ENCODE results near the gene PPP1R3E. TPM values are rescaled to one million over a fixed set of nuclear protein-coding genes. Genes with fewer than 3 reads are reported as not detected.
"Not testable (repeated sequence)": the region's sequence is repeated elsewhere in the genome, so short reads cannot be mapped to it uniquely, and the experiment has no call there.

The PPP1R3E gene
- total RNA-seq, 1 donor from 2014 or later = 10.8 TPM

DNA sequence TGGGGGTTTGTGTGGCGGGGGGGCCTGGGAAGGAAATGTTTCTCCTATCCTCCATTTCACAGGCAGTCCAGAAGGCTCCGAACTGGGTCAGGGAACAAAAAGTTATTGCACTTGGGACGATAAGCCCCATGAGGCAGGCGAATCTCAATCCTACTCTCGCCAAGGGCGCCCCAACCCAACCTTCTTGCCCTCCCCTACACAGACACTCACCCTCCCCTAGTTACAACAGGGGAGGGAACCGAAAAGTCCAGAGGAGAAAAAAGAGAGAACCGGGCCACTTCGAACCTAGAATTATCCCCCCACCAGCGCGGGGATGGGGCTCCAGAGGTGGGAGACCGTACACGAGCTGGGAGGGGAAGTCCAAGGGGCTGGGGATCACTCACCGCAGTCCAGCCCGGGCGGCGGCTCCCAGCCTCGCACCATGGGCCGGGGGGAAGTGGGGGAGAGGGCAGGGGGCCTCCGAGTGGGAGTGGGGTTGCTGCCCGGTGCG lies 17.1 kb downstream of the PPP1R3E start:
- peaks cover 6% of the 10 kb centered on the region for H3K27me3 Mint-ChIP-seq (ENCODE audit: unreplicated experiment)
- no peak overlapping the region for H3K27ac Mint-ChIP-seq (ENCODE audit: unreplicated experiment)
- H3K9me3 Mint-ChIP-seq (ENCODE audit: unreplicated experiment) = peaks cover 3% of the 10 kb centered on the region
- H3K36me3 Mint-ChIP-seq (ENCODE audit: unreplicated experiment) = no peaks in the 10 kb centered on the region
- TF ChIP-seq, protein P1, sequence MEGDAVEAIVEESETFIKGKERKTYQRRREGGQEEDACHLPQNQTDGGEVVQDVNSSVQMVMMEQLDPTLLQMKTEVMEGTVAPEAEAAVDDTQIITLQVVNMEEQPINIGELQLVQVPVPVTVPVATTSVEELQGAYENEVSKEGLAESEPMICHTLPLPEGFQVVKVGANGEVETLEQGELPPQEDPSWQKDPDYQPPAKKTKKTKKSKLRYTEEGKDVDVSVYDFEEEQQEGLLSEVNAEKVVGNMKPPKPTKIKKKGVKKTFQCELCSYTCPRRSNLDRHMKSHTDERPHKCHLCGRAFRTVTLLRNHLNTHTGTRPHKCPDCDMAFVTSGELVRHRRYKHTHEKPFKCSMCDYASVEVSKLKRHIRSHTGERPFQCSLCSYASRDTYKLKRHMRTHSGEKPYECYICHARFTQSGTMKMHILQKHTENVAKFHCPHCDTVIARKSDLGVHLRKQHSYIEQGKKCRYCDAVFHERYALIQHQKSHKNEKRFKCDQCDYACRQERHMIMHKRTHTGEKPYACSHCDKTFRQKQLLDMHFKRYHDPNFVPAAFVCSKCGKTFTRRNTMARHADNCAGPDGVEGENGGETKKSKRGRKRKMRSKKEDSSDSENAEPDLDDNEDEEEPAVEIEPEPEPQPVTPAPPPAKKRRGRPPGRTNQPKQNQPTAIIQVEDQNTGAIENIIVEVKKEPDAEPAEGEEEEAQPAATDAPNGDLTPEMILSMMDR (IDR thresholded peaks at IDR 0.05; ENCODE audit: partially characterized antibody, unreplicated experiment) = no peak
- H3K4me3 Mint-ChIP-seq (ENCODE audit: unreplicated experiment) = peak overlapping the region; percentile 93
- peaks cover 5% of the 10 kb centered on the region for H3K4me1 Mint-ChIP-seq (ENCODE audit: low read depth, unreplicated experiment)
- no peak for DNase-seq

GRCh38 chr14:23284654-23285529 lies 17.8 kb downstream of the PPP1R3E start:
- peaks cover 6% of the 10 kb centered on the region for H3K27me3 Mint-ChIP-seq (ENCODE audit: unreplicated experiment)
- TF ChIP-seq, protein P1 (IDR thresholded peaks at IDR 0.05; ENCODE audit: partially characterized antibody, unreplicated experiment) = no peak
- peaks cover 8% of the 10 kb centered on the region for H3K4me1 Mint-ChIP-seq (ENCODE audit: low read depth, unreplicated experiment)
- no peak overlapping the region for H3K27ac Mint-ChIP-seq (ENCODE audit: unreplicated experiment)
- H3K36me3 Mint-ChIP-seq (ENCODE audit: unreplicated experiment) = no peaks in the 10 kb centered on the region
- peak overlapping the region; percentile 93 for H3K4me3 Mint-ChIP-seq (ENCODE audit: unreplicated experiment)
- DNase-seq = no peak
- H3K9me3 Mint-ChIP-seq (ENCODE audit: unreplicated experiment) = peaks cover 3% of the 10 kb centered on the region

GRCh38 chr14:23281247-23281646 lies 21.4 kb downstream of the PPP1R3E start:
- Mint-ChIP-seq H3K27me3 (ENCODE audit: unreplicated experiment) (peaks cover 3% of the 10 kb centered on the region), H3K27ac (ENCODE audit: unreplicated experiment) (no peak overlapping the region), H3K4me3 (ENCODE audit: unreplicated experiment) (no peak overlapping the region), H3K36me3 (ENCODE audit: unreplicated experiment) (no peaks in the 10 kb centered on the region), H3K4me1 (ENCODE audit: low read depth, unreplicated experiment) (peaks cover 10% of the 10 kb centered on the region), H3K9me3 (ENCODE audit: unreplicated experiment) (peaks cover 3% of the 10 kb centered on the region)
- TF ChIP-seq, protein P1 (IDR thresholded peaks at IDR 0.05; ENCODE audit: partially characterized antibody, unreplicated experiment) = no peak
- DNase-seq = no peak

- not testable (repeated sequence) for H3K27ac Mint-ChIP-seq (ENCODE audit: unreplicated experiment); H3K9me3 Mint-ChIP-seq (ENCODE audit: unreplicated experiment); H3K4me1 Mint-ChIP-seq (ENCODE audit: low read depth, unreplicated experiment); DNase-seq; H3K4me3 Mint-ChIP-seq (ENCODE audit: unreplicated experiment); H3K27me3 Mint-ChIP-seq (ENCODE audit: unreplicated experiment)
- H3K36me3 Mint-ChIP-seq (ENCODE audit: unreplicated experiment) = peaks cover 13% of the 10 kb centered on the region
These were observed 24.7 kb downstream of the PPP1R3E start for GRCh38 chr14:23277928-23278327.

GRCh38 chr14:23277189-23277588 lies 25.5 kb downstream of the PPP1R3E start:
- H3K9me3 Mint-ChIP-seq (ENCODE audit: unreplicated experiment) = peaks cover 3% of the 10 kb centered on the region
- no peak overlapping the region for H3K27ac Mint-ChIP-seq (ENCODE audit: unreplicated experiment)
- TF ChIP-seq, protein P1 (IDR thresholded peaks at IDR 0.05; ENCODE audit: partially characterized antibody, unreplicated experiment) = no peak
- no peak for DNase-seq
- H3K4me1 Mint-ChIP-seq (ENCODE audit: low read depth, unreplicated experiment) = peaks cover 5% of the 10 kb centered on the region
- H3K27me3 Mint-ChIP-seq (ENCODE audit: unreplicated experiment) = peaks cover 3% of the 10 kb centered on the region
- H3K36me3 Mint-ChIP-seq (ENCODE audit: unreplicated experiment) = peaks cover 13% of the 10 kb centered on the region
- no peak overlapping the region for H3K4me3 Mint-ChIP-seq (ENCODE audit: unreplicated experiment)
